Trophoblast cell (in vitro differentiated cells and primary cell): ENCODE measurements around the gene MRTFA.
A peak's percentile ranks its signal among the peaks of the same experiment; 100 is the strongest.

Experiments
- DNase-seq, 2 donors: peaks; one replicate each; pipeline ENCODE4 v3.0.0-alpha.2; 2016
- H2AFZ ChIP-seq: 2 replicates; pipeline ENCODE4 v1.6.1; 2013; ENCODE audit warnings: low read length, moderate library complexity, mild to moderate bottlenecking; ENCODE audit not compliant: insufficient read depth, poor library complexity
- H2AK5ac ChIP-seq: 2 replicates; pipeline ENCODE4 v1.6.1; 2013; ENCODE audit warnings: mild to moderate bottlenecking, low read length
- H2BK120ac ChIP-seq: 2 replicates; pipeline ENCODE4 v1.6.1; 2013; ENCODE audit warnings: low read length, mild to moderate bottlenecking, moderate library complexity; ENCODE audit not compliant: insufficient read depth, poor library complexity
- H2BK12ac ChIP-seq: 2 replicates; pipeline ENCODE4 v1.6.1; 2013; ENCODE audit warnings: mild to moderate bottlenecking, low read length, moderate library complexity
- H2BK5ac ChIP-seq: 2 replicates; pipeline ENCODE4 v1.6.1; 2013; ENCODE audit warnings: low read length, low read depth, moderate library complexity, mild to moderate bottlenecking; ENCODE audit not compliant: poor library complexity
- H3K14ac ChIP-seq: 2 replicates; pipeline ENCODE4 v1.6.1; 2013; ENCODE audit warnings: mild to moderate bottlenecking, low read length
- H3K18ac ChIP-seq: 2 replicates; pipeline ENCODE4 v1.6.1; 2013; ENCODE audit warnings: mild to moderate bottlenecking, low read length
- H3K23ac ChIP-seq: 2 replicates; pipeline ENCODE4 v1.6.1; 2013; ENCODE audit warnings: low read length
- H3K27ac ChIP-seq: 2 replicates; pipeline ENCODE4 v1.5.1; 2013; ENCODE audit warnings: low read depth, mild to moderate bottlenecking, inconsistent platforms, low read length, moderate library complexity
- H3K27me3 ChIP-seq: 2 replicates; pipeline ENCODE4 v1.6.1; 2013; ENCODE audit warnings: inconsistent platforms, mild to moderate bottlenecking, low read length, moderate library complexity; ENCODE audit not compliant: insufficient read depth
- H3K36me3 ChIP-seq, 2 experiments: 1 replicate in 1 of 2; 2 replicates in 1 of 2; pipeline ENCODE4 v1.6.1; 2013; ENCODE audit warnings: low read length in 2 of 2, mild to moderate bottlenecking in 2 of 2, moderate library complexity in 1 of 2; ENCODE audit not compliant: insufficient read depth in 2 of 2, control insufficient read depth in 1 of 2
- H3K4ac ChIP-seq: 2 replicates; pipeline ENCODE4 v1.6.1; 2013; ENCODE audit warnings: low read depth, mild to moderate bottlenecking, low read length, moderate library complexity
- H3K4me1 ChIP-seq, 2 experiments: 1 replicate in 1 of 2; 2 replicates in 1 of 2; pipeline ENCODE4 v1.6.1; 2013; ENCODE audit warnings: low read length in 2 of 2, mild to moderate bottlenecking in 2 of 2, moderate library complexity in 1 of 2; ENCODE audit not compliant: insufficient read depth in 2 of 2, control insufficient read depth in 1 of 2
- H3K4me2 ChIP-seq: 2 replicates; pipeline ENCODE4 v1.6.1; 2013; ENCODE audit warnings: inconsistent platforms, mild to moderate bottlenecking, low read length, moderate library complexity
- H3K4me3 ChIP-seq: 2 replicates; pipeline ENCODE4 v1.5.1; 2013; ENCODE audit warnings: mild to moderate bottlenecking, low read depth, low read length, inconsistent platforms
- H3K79me1 ChIP-seq: one replicate; pipeline ENCODE4 v1.6.1; 2013; ENCODE audit warnings: low read length
- H3K79me2 ChIP-seq: 2 replicates; pipeline ENCODE4 v1.6.1; 2013; ENCODE audit warnings: low read length, mild to moderate bottlenecking; ENCODE audit not compliant: control insufficient read depth, insufficient read depth, poor library complexity
- H3K9ac ChIP-seq: 2 replicates; pipeline ENCODE4 v1.6.1; 2013; ENCODE audit warnings: mild to moderate bottlenecking, low read length
- H3K9me3 ChIP-seq: 2 replicates; pipeline ENCODE4 v1.6.1; 2013; ENCODE audit warnings: low read depth, mild to moderate bottlenecking, control low read depth, inconsistent platforms, low read length; ENCODE audit not compliant: insufficient read depth
- H4K12ac ChIP-seq: 2 replicates; pipeline ENCODE4 v1.6.1; 2013; ENCODE audit warnings: low read depth, mild to moderate bottlenecking, low read length, moderate library complexity
- H4K8ac ChIP-seq: 2 replicates; pipeline ENCODE4 v1.6.1; 2013; ENCODE audit warnings: low read depth, mild to moderate bottlenecking, low read length, moderate library complexity
- H4K91ac ChIP-seq: one replicate; pipeline ENCODE4 v1.6.1; 2013; ENCODE audit warnings: low read depth, mild to moderate bottlenecking, low read length, moderate library complexity
- whole genome bisulfite sequencing: extraction: QIAGEN DNeasy Blood & Tissue Kit; methylation state at CpG from one replicate; pipeline ENCODE4 v1.1.7; 2013; ENCODE audit warnings: missing lambda C conversion rate; ENCODE audit not compliant: insufficient read length, insufficient coverage; ENCODE audit errors: extremely low coverage; 5-methylcytosine and 5-hydroxymethylcytosine counted together

The MRTFA gene

DNA sequence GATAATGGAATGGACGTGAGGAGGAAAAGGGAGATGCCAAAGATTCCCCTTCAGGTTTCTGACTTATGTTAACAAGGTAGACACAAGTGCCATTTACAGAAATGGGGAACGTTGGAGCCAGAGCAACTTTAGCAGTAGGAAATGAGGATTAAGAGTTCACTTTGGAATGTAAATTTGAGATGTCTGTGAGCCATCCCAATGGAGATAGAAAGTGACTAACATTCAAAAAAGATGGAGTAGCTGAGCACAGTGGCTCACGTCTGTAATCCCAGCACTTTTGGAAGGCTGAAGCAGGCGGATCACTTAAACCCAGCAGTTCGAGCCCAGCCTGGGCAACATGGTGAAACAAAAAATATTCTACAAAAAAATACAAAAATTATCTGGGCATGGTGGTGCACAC lies 19.9 kb downstream of the MRTFA start:
- H3K27ac ChIP-seq, result no peak overlapping the region
- H3K9ac ChIP-seq, result no peak overlapping the region
- no peak overlapping the region for H3K23ac ChIP-seq
- H3K14ac ChIP-seq, result no peak overlapping the region
- no peaks in the 10 kb centered on the region for H3K79me1 ChIP-seq
- no peak overlapping the region for H2BK12ac ChIP-seq
- WGBS, result no CpG with 5 or more reads among the region's 5 CpGs
- H3K4me2 ChIP-seq, result no peak overlapping the region
- no peak overlapping the region for H4K12ac ChIP-seq
- no peak overlapping the region for H4K91ac ChIP-seq
- H4K8ac ChIP-seq, result no peak overlapping the region
- H2AK5ac ChIP-seq, result no peak overlapping the region
- no peaks in the 10 kb centered on the region for H3K4me1 ChIP-seq
- DNase-seq, result no peak
- H2BK5ac ChIP-seq, result no peak overlapping the region
- H3K27me3 ChIP-seq, result no peaks in the 10 kb centered on the region
- H3K9me3 ChIP-seq, result no peaks in the 10 kb centered on the region
- peak overlapping the region; percentile 50 for H3K4ac ChIP-seq
- H3K36me3 ChIP-seq, result no peaks in the 10 kb centered on the region
- no peak overlapping the region for H3K18ac ChIP-seq
- H2AFZ ChIP-seq, result no peak overlapping the region
- no peaks in the 10 kb centered on the region for H3K79me2 ChIP-seq
- no peak overlapping the region for H2BK120ac ChIP-seq
- no peak overlapping the region for H3K4me3 ChIP-seq

GRCh38 chr22:40613067-40613466 lies 23.5 kb downstream of the MRTFA start:
- Histone ChIP-seq H3K27ac (no peak overlapping the region), H2AFZ (no peak overlapping the region), H3K4me1 (no peaks in the 10 kb centered on the region), H3K79me1 (no peaks in the 10 kb centered on the region), H3K36me3 (no peaks in the 10 kb centered on the region), H3K9me3 (no peaks in the 10 kb centered on the region), H2BK12ac (no peak overlapping the region), H4K8ac (no peak overlapping the region), H2AK5ac (no peak overlapping the region), H3K9ac (no peak overlapping the region), H3K4me3 (no peak overlapping the region), H3K4ac (no peak overlapping the region), H3K14ac (no peak overlapping the region), H4K12ac (no peak overlapping the region), H3K18ac (no peak overlapping the region), H3K4me2 (no peak overlapping the region), H3K79me2 (peaks cover 3% of the 10 kb centered on the region), H2BK5ac (no peak overlapping the region), H3K27me3 (no peaks in the 10 kb centered on the region), H3K23ac (no peak overlapping the region), H2BK120ac (no peak overlapping the region), H4K91ac (no peak overlapping the region)
- DNase-seq, result no peak

GRCh38 chr22:40612291-40612751 lies 24.2 kb downstream of the MRTFA start:
- WGBS, result no CpG with 5 or more reads among the region's 4 CpGs
- Histone ChIP-seq H3K18ac (no peak overlapping the region), H3K27me3 (no peaks in the 10 kb centered on the region), H2BK120ac (no peak overlapping the region), H3K23ac (no peak overlapping the region), H3K4me2 (no peak overlapping the region), H2AFZ (no peak overlapping the region), H3K36me3 (no peaks in the 10 kb centered on the region), H4K91ac (no peak overlapping the region), H3K27ac (no peak overlapping the region), H4K8ac (no peak overlapping the region), H2BK5ac (no peak overlapping the region), H3K4me1 (no peaks in the 10 kb centered on the region), H4K12ac (no peak overlapping the region), H2AK5ac (no peak overlapping the region), H3K14ac (no peak overlapping the region), H3K4ac (no peak overlapping the region), H3K9ac (no peak overlapping the region), H3K4me3 (no peak overlapping the region), H3K79me1 (no peaks in the 10 kb centered on the region), H3K9me3 (no peaks in the 10 kb centered on the region), H2BK12ac (no peak overlapping the region), H3K79me2 (peaks cover 3% of the 10 kb centered on the region)
- DNase-seq, result no peak

DNA sequence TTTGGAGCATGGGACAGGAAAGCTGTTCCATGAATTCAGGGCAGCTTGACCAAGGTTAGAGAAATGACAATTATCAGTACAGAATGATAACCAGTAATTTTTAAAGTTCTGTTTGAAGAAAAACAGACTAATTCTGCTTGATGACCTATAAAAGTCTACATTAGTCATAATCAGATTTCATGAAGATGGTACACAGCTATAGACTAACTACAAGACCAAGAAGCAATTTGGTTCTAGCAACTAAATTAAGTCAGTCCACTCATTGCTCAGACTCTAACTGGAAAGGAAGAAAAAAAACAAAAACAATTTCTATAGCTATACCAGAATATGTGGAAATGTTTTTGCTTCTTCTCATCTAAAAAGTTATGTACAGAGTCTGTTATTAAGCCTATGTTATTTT lies 24.9 kb downstream of the MRTFA start:
- Histone ChIP-seq H3K14ac (no peak overlapping the region), H2AK5ac (no peak overlapping the region), H3K4me1 (no peaks in the 10 kb centered on the region), H3K36me3 (no peaks in the 10 kb centered on the region), H3K4ac (peak overlapping the region; percentile 47), H4K12ac (no peak overlapping the region), H3K79me2 (peaks cover 3% of the 10 kb centered on the region), H3K9ac (no peak overlapping the region), H2BK5ac (no peak overlapping the region), H3K79me1 (no peaks in the 10 kb centered on the region), H3K27ac (no peak overlapping the region), H2AFZ (no peak overlapping the region), H3K27me3 (no peaks in the 10 kb centered on the region), H3K4me2 (no peak overlapping the region), H3K9me3 (no peaks in the 10 kb centered on the region), H3K23ac (no peak overlapping the region), H2BK120ac (no peak overlapping the region), H4K91ac (no peak overlapping the region), H2BK12ac (no peak overlapping the region), H3K4me3 (no peak overlapping the region), H3K18ac (no peak overlapping the region), H4K8ac (no peak overlapping the region)
- DNase-seq, result no peak
